HepG2 (cell line): ENCODE measurements around the gene AMBRA1. TPM values are rescaled to one million over a fixed set of nuclear protein-coding genes. Genes with fewer than 3 reads are reported as not detected.

Experiments used
- DNMT1 ChIP-seq: sonication (generic); formaldehyde crosslinking; IDR thresholded peaks from 2 replicates; pipeline ENCODE4 v1.5.1; 2020; ENCODE audit warnings: mild to moderate bottlenecking, missing genetic modification reagents
- HDAC1 ChIP-seq: sonication (generic); formaldehyde crosslinking; IDR thresholded peaks from 2 replicates; pipeline ENCODE4 v1.5.1; 2020; ENCODE audit warnings: mild to moderate bottlenecking, missing genetic modification reagents
- HDAC6 ChIP-seq: fragments of 200-600 bp; sonication (generic); IDR thresholded peaks from 2 replicates; pipeline ENCODE4 v1.7.0; 2017; ENCODE audit warnings: mild to moderate bottlenecking, antibody characterized with exemption, low read length, low read depth
- HNRNPL ChIP-seq: fragments of 200-400 bp; formaldehyde crosslinking; IDR thresholded peaks from 2 replicates; pipeline ENCODE4 v1.6.1; 2017; ENCODE audit warnings: mild to moderate bottlenecking, low read depth, low read length
- JUND ChIP-seq: sonication (generic); formaldehyde crosslinking; IDR thresholded peaks from 2 replicates; pipeline ENCODE4 v1.8.0; 2022; ENCODE audit warnings: mild to moderate bottlenecking, missing genetic modification reagents
- PHF21A ChIP-seq: sonication (generic); formaldehyde crosslinking; IDR thresholded peaks from 2 replicates; pipeline ENCODE4 v1.5.0; 2020; ENCODE audit warnings: mild to moderate bottlenecking, missing genetic modification reagents
- SMC3 ChIP-seq: IDR thresholded peaks from 2 replicates; pipeline ENCODE4 v1.6.1; 2011; ENCODE audit warnings: low read length, improper control_type of control experiment
- TEAD3 ChIP-seq: optimal IDR thresholded peaks from 2 replicates; pipeline ENCODE3; 2016; ENCODE audit warnings: borderline replicate concordance
- THAP11 ChIP-seq: IDR thresholded peaks from 2 replicates; pipeline ENCODE4 v1.6.1; 2016; ENCODE audit warnings: missing biosample characterization, missing genetic modification reagents
- TMF1 ChIP-seq: sonication (generic); formaldehyde crosslinking; IDR thresholded peaks from 2 replicates; pipeline ENCODE4 v1.8.1; 2022; ENCODE audit warnings: low read depth, missing genetic modification reagents
- WIZ ChIP-seq: sonication (generic); formaldehyde crosslinking; IDR thresholded peaks from 2 replicates; pipeline ENCODE4 v1.5.1; 2020; ENCODE audit warnings: mild to moderate bottlenecking, missing genetic modification reagents
- ZBTB4 ChIP-seq: sonication (generic); formaldehyde crosslinking; IDR thresholded peaks from 2 replicates; pipeline ENCODE4 v1.4.0; 2020; ENCODE audit warnings: missing genetic modification reagents, mild to moderate bottlenecking, borderline replicate concordance
- ZMYM3 ChIP-seq: sonication (generic); formaldehyde crosslinking; IDR thresholded peaks from 2 replicates; pipeline ENCODE4 v1.5.1; 2020; ENCODE audit warnings: mild to moderate bottlenecking, missing genetic modification reagents
- ZNF160 ChIP-seq: sonication (generic); formaldehyde crosslinking; IDR thresholded peaks from 2 replicates; pipeline ENCODE4 v1.8.0; 2022; ENCODE audit warnings: mild to moderate bottlenecking, inconsistent platforms, missing genetic modification reagents
- ZNF574 ChIP-seq: sonication (generic); formaldehyde crosslinking; IDR thresholded peaks from 2 replicates; pipeline ENCODE4 v1.4.0; 2020; ENCODE audit warnings: missing genetic modification reagents
- ZNF776 ChIP-seq: sonication (generic); formaldehyde crosslinking; IDR thresholded peaks from 2 replicates; pipeline ENCODE4 v1.4.0; 2020; ENCODE audit warnings: mild to moderate bottlenecking, missing genetic modification reagents
- ZNF800 ChIP-seq: sonication (generic); formaldehyde crosslinking; IDR thresholded peaks from 2 replicates; pipeline ENCODE4 v1.4.0; 2020; ENCODE audit warnings: missing genetic modification reagents
- ZXDC ChIP-seq: sonication (generic); formaldehyde crosslinking; IDR thresholded peaks from 2 replicates; pipeline ENCODE4 v1.5.0; 2020; ENCODE audit warnings: mild to moderate bottlenecking, missing genetic modification reagents
- polyA plus RNA-seq, 8 experiments: library from polyadenylated mRNA; depleted of rRNA in 3 of 8; stranded (reverse) in 7 of 8; unstranded in 1 of 8; fragments of >200 nt; fragmentation: Illumina TruSeq in 4 of 8; extraction: Trizol in 4 of 8; gene quantifications; 2 replicates each; pipeline versions ENCODE4 v1.2.1 to v1.2.3, GENCODE V29; 2011 to 2016; ENCODE audit warnings: low read depth in 4 of 8, missing spikeins in 1 of 8, mixed read lengths in 1 of 8; ENCODE audit not compliant: insufficient read depth in 1 of 8
- total RNA-seq, 5 experiments: library from RNA; depleted of rRNA; stranded (reverse); fragments of >200 nt; fragmentation: Illumina TruSeq; extraction: Trizol; gene quantifications; 2 replicates each; pipeline ENCODE4 v1.2.3, GENCODE V29; 2016; ENCODE audit warnings: low read depth in 1 of 5

AMBRA1 gene
- total and polyA plus RNA-seq, 2 of the 13 experiments (the other 11 are each of a cell fraction or from before 2014, with no cell fraction given) = 15.7 to 26.0 TPM

GRCh38 chr11:46389450-46390330 is 204.1 kb downstream of the AMBRA1 start (continued):
- TF ChIP-seq ZNF574 (CRISPR knock-in tag) (peak; percentile 76), WIZ (CRISPR knock-in tag) (no peak), HDAC1 (CRISPR knock-in tag) (peak; percentile 72), ZNF800 (peak; percentile 99), DNMT1 (CRISPR knock-in tag) (peak; percentile 13; the same call in 1 of the 2 replicates), ZMYM3 (CRISPR knock-in tag) (peak; percentile 67; the same call in 1 of the 2 replicates), ZNF160 (peak; percentile 67; the same call in 1 of the 2 replicates), ZXDC (CRISPR knock-in tag) (no peak), TEAD3 (CRISPR knock-in tag) (peak; percentile 46), ZBTB4 (CRISPR knock-in tag) (peak; percentile 24; the same call in 1 of the 2 replicates), TMF1 (CRISPR knock-in tag) (no peak), HNRNPL (peak; percentile 83; the same call in 1 of the 2 replicates), ZNF776 (CRISPR knock-in tag) (peak; percentile 25; the same call in 1 of the 2 replicates), THAP11 (0 out of 2 replicates have a peak, but pooled peaks have one; percentile 20), SMC3 (no peak), PHF21A (CRISPR knock-in tag) (peak; percentile 80), HDAC6 (no peak), JUND (no peak)
